GM18507 (cell line): Measurements from ENCODE around the gene RGS3.
"Not testable (repeated sequence)": the region's sequence is repeated elsewhere in the genome, so short reads cannot be mapped to it uniquely, and the experiment has no call there.

ENCODE experiments used
- DNase-seq: peaks from one replicate; pipeline ENCODE4 v3.0.0; 2011; ENCODE audit warnings: low read depth; ENCODE audit not compliant: insufficient read length; ENCODE audit errors: extremely low spot score
- FAIRE-seq: peaks from 2 replicates; lab custom pipeline; 2011; peaks lifted over from hg19 to GRCh38; lab: Jason Lieb, UNC

Gene RGS3

GRCh38 chr9:113538131-113538530 lies 74.6 kb downstream of the RGS3 start:
- DNase-seq = no peak
- no peak for FAIRE-seq

- no peak for DNase-seq
Measured at GRCh38 chr9:113538701-113539430, 75.3 kb downstream of the RGS3 start.

GRCh38 chr9:113540466-113540865 lies 76.9 kb downstream of the RGS3 start:
- FAIRE-seq (no peak), DNase-seq (no peak)

More at GRCh38 chr9:113538701-113539430, 75.3 kb downstream of the RGS3 start:
- no peak for FAIRE-seq

GRCh38 chr9:113541019-113541900 lies 77.7 kb downstream of the RGS3 start:
- no peak for DNase-seq
- no peak for FAIRE-seq

GRCh38 chr9:113542006-113542405 lies 78.5 kb downstream of the RGS3 start:
- DNase-seq (no peak), FAIRE-seq (no peak)

- no peak for FAIRE-seq
Measured at GRCh38 chr9:113542741-113543140, 79.2 kb downstream of the RGS3 start.

GRCh38 chr9:113543296-113543981 lies 79.9 kb downstream of the RGS3 start:
- no peak for FAIRE-seq
- no peak for DNase-seq

More at GRCh38 chr9:113542741-113543140, 79.2 kb downstream of the RGS3 start:
- no peak for DNase-seq

- DNase-seq (no peak), FAIRE-seq (no peak)
Measured at GRCh38 chr9:113543982-113544303, 80.4 kb downstream of the RGS3 start.

- DNase-seq (no peak), FAIRE-seq (no peak)
Measured at GRCh38 chr9:113545068-113545467, 81.5 kb downstream of the RGS3 start.

- FAIRE-seq (no peak), DNase-seq (no peak)
Measured at GRCh38 chr9:113546566-113546965, 83.0 kb downstream of the RGS3 start.

GRCh38 chr9:113547501-113547900 lies 84.0 kb downstream of the RGS3 start:
- no peak for FAIRE-seq

GRCh38 chr9:113548221-113549041 lies 84.9 kb downstream of the RGS3 start:
- DNase-seq (no peak), FAIRE-seq (no peak)

More at GRCh38 chr9:113547501-113547900, 84.0 kb downstream of the RGS3 start:
- DNase-seq = no peak

GRCh38 chr9:113549892-113550291 lies 86.4 kb downstream of the RGS3 start:
- FAIRE-seq, DNase-seq: not testable (repeated sequence)

- FAIRE-seq (no peak), DNase-seq (no peak)
Measured at GRCh38 chr9:113556877-113557593, 93.5 kb downstream of the RGS3 start.

GRCh38 chr9:113558632-113559502 lies 95.3 kb downstream of the RGS3 start:
- FAIRE-seq (no peak), DNase-seq (no peak)

- no peak for DNase-seq
- no peak for FAIRE-seq
Measured at GRCh38 chr9:113559834-113560800, 96.6 kb downstream of the RGS3 start.
